Measurements from ENCODE around the gene UTP11.
A peak's percentile ranks its signal among the peaks of the same experiment; 100 is the strongest.

The UTP11 gene

DNA sequence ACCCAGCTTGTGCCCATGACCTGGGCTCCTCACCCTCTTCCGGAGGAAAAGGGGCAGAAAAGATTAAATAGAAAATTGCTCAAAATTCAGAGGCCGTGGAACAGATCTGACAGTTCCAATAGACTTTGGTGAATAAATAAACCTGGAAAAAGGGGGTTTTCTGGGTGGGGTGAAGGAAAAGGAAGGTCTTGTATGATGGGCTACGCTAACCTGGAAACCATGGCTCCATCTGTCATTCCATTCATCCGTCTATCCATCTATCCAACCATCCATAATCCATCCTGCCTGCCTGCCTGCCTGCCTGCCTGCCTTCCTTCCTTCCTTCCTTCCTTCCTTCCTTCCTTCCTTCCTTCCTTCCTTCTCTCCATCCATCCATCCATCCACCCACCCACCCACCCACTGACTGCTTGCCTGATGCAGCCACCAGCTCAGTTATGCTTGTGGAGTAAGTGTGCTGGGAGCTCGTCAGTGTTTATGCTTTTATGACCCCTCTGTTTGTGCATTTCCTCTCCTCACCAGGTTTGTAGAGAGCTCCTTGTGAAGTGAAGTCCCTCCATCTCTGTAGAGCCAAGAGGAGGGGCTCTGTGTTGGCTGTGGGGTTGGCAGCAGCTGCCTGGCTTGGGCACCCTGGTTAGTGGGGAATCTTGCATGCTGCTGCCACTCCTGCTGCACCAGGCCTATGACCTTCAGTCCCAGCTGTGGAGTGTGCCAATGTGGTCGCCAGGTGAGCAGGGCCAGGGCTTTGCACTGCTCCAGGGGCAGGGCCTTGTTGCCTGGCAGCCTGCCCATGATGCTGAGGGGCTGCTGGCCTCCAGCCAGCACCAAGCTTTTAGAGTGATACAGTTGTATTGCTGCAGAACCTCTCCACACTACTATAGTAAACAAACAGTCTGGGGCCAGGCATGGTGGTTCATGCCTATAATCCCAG is 50.1 kb downstream of the UTP11 start:
- no peak overlapping the region for H3K4me3 ChIP-seq (ENCODE audit: low read depth, low read length)
- no peak for TF ChIP-seq CTCF (IDR thresholded peaks at IDR 0.05; ENCODE audit: low read depth, low read length)

- no peak overlapping the region for H3K4me3 ChIP-seq (ENCODE audit: low read depth, low read length)
These were observed 51.1 kb downstream of the UTP11 start for GRCh38 chr1:38063616-38064015.

GRCh38 chr1:38064197-38064903 is 51.8 kb downstream of the UTP11 start:
- no peak for TF ChIP-seq CTCF (IDR thresholded peaks at IDR 0.05; ENCODE audit: low read depth, low read length)
- no peak overlapping the region for H3K4me3 ChIP-seq (ENCODE audit: low read depth, low read length)

More at GRCh38 chr1:38063616-38064015, 51.1 kb downstream of the UTP11 start:
- no peak for TF ChIP-seq CTCF (IDR thresholded peaks at IDR 0.05; ENCODE audit: low read depth, low read length)

DNA sequence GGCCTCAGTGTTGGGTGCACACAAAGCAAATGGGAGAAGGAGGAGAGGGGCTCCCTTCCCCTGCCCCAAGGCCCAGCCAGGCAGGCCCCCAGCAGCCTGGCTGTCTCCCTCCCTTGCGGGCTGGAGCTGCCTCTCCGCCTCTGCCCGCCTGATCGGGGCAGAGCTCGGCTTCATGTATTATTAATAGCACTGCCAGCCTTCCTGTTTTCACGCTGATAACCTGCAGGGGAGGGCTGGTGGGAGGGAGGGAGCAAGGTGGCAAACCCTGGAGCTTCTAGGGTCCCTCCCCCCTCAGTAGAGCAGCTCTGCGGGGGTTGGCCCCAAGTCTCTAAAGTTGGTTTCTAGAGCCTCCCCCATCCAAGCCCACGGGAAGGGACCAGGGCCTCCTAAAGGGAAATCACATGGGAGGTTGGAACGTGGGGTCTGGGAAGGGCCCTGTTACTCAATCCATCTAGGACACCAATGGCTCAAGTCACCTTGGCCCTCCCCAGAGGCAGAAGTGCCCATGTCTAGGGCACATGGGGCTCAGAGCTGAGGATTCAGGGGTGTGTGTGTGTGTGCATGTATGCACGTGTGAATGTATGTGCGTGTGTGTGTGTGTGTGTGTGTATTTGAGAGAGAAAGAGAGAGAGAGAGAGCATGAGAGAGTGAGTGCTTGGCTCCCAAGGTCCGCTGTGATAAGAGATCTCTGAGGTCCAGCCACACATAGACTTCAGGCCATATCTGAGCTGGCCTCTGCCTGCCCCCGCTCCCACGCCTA is 55.9 kb downstream of the UTP11 start:
- H3K4me3 ChIP-seq (ENCODE audit: low read depth, low read length) = no peak overlapping the region
- TF ChIP-seq CTCF (IDR thresholded peaks at IDR 0.05; ENCODE audit: low read depth, low read length) = no peak

GRCh38 chr1:38068980-38069340 is 56.4 kb downstream of the UTP11 start:
- no peak for TF ChIP-seq CTCF (IDR thresholded peaks at IDR 0.05; ENCODE audit: low read depth, low read length)
- no peak overlapping the region for H3K4me3 ChIP-seq (ENCODE audit: low read depth, low read length)

- TF ChIP-seq CTCF (IDR thresholded peaks at IDR 0.05; ENCODE audit: low read depth, low read length) = peak; percentile 35; the same call in 1 of the 2 replicates
- H3K4me3 ChIP-seq (ENCODE audit: low read depth, low read length) = no peak overlapping the region
These were observed 59.0 kb downstream of the UTP11 start for GRCh38 chr1:38071312-38072256.
